AG04450 (cell line): ENCODE results near the gene CHD3. TPM values are rescaled to one million over a fixed set of nuclear protein-coding genes. Genes with fewer than 3 reads are reported as not detected.
"Not testable (repeated sequence)": the region's sequence is repeated elsewhere in the genome, so short reads cannot be mapped to it uniquely, and the experiment has no call there.

Experiments used
- CTCF ChIA-PET: fragments of 300-600, 350-600 bp; formaldehyde crosslinking; extraction: SDS; loops from one replicate; lab custom pipeline; 2022; ENCODE audit warnings: antibody characterized with exemption, inconsistent platforms; lab: Charles Lee
- POLR2A ChIA-PET: fragments of 350-600 bp; formaldehyde crosslinking; extraction: SDS; loops from one replicate; lab custom pipeline; 2021; ENCODE audit warnings: antibody characterized with exemption, inconsistent platforms; lab: Yijun Ruan, JAX
- DNase-seq: peaks from one replicate; pipeline ENCODE4 v3.0.0-alpha.2; 2011; ENCODE audit warnings: low read depth, low spot score
- H3K27ac ChIP-seq: one replicate; pipeline ENCODE4 v1.5.1; 2012; ENCODE audit warnings: low read depth, low read length, control low read depth
- H3K27me3 ChIP-seq: one replicate; pipeline ENCODE4 v1.6.0; 2012; ENCODE audit warnings: low read length; ENCODE audit not compliant: control insufficient read depth, insufficient read depth
- H3K4me3 ChIP-seq: 2 replicates; pipeline ENCODE4 v1.5.1; 2011; ENCODE audit warnings: mild to moderate bottlenecking, low read depth, low read length, control low read depth
- H3K9me3 ChIP-seq: 2 replicates; pipeline ENCODE4 v1.5.1; 2012; ENCODE audit warnings: low read length; ENCODE audit not compliant: control insufficient read depth, insufficient read depth
- polyA plus RNA-seq: library from polyadenylated mRNA; depleted of rRNA; stranded (reverse); fragments of >200 nt; gene quantifications from 2 replicates; pipeline ENCODE4 v1.2.3, GENCODE V29; 2011
- TF ChIP-seq, protein P1 (sequence below): IDR thresholded peaks from 2 replicates; pipeline ENCODE4 v1.5.1; 2011; ENCODE audit warnings: low read depth, low read length, control low read depth, inconsistent platforms

CHD3 gene
- polyA plus RNA-seq, 1 experiment = 50.0 TPM

- Histone ChIP-seq H3K27ac (no peak overlapping the region), H3K9me3 (no peaks in the 10 kb centered on the region), H3K27me3 (no peaks in the 10 kb centered on the region), H3K4me3 (no peak overlapping the region)
- ChIA-PET CTCF (interaction anchor here (0.7 kb wide), 1 partner anchor 39 kb away, joined by 4 read pairs; no protein-coding TSS in a partner anchor), POLR2A (no interaction called here)
- TF ChIP-seq, protein P1, sequence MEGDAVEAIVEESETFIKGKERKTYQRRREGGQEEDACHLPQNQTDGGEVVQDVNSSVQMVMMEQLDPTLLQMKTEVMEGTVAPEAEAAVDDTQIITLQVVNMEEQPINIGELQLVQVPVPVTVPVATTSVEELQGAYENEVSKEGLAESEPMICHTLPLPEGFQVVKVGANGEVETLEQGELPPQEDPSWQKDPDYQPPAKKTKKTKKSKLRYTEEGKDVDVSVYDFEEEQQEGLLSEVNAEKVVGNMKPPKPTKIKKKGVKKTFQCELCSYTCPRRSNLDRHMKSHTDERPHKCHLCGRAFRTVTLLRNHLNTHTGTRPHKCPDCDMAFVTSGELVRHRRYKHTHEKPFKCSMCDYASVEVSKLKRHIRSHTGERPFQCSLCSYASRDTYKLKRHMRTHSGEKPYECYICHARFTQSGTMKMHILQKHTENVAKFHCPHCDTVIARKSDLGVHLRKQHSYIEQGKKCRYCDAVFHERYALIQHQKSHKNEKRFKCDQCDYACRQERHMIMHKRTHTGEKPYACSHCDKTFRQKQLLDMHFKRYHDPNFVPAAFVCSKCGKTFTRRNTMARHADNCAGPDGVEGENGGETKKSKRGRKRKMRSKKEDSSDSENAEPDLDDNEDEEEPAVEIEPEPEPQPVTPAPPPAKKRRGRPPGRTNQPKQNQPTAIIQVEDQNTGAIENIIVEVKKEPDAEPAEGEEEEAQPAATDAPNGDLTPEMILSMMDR = no peak
- no peak for DNase-seq
Measured at GRCh38 chr17:7950578-7950977, 62.0 kb downstream of the CHD3 start.

- ChIA-PET POLR2A (no interaction called here), CTCF (no interaction called here)
- Histone ChIP-seq H3K27ac (no peak overlapping the region), H3K9me3 (no peaks in the 10 kb centered on the region), H3K4me3 (no peak overlapping the region), H3K27me3 (no peaks in the 10 kb centered on the region)
- TF ChIP-seq, protein P1 = no peak
- DNase-seq = no peak
Measured at GRCh38 chr17:7951143-7951792, 62.7 kb downstream of the CHD3 start.

- H3K27me3 ChIP-seq, DNase-seq, H3K9me3 ChIP-seq, H3K27ac ChIP-seq, POLR2A ChIA-PET, H3K4me3 ChIP-seq: not testable (repeated sequence)
- CTCF ChIA-PET = interaction anchor here (1.3 to 1.7 kb wide), 2 partner anchors 36 to 37 kb away, joined by 4 to 5 read pairs; no protein-coding TSS in a partner anchor
Measured at GRCh38 chr17:7953266-7953665, 64.7 kb downstream of the CHD3 start.

GRCh38 chr17:7955414-7956227 is 67.0 kb downstream of the CHD3 start:
- ChIA-PET CTCF (interaction anchor here (0.6 to 1.1 kb wide), 3 partner anchors 13 to 204 kb away, joined by 3 to 8 read pairs (median 4); no protein-coding TSS in a partner anchor), POLR2A (no interaction called here)
- Histone ChIP-seq H3K9me3 (no peaks in the 10 kb centered on the region), H3K27ac (no peak overlapping the region), H3K27me3 (peaks cover 8% of the 10 kb centered on the region), H3K4me3 (no peak overlapping the region)
- no peak for DNase-seq
- TF ChIP-seq, protein P1 = no peak

GRCh38 chr17:7956228-7956965 is 67.8 kb downstream of the CHD3 start:
- no peaks in the 10 kb centered on the region for H3K9me3 ChIP-seq
- peaks cover 14% of the 10 kb centered on the region for H3K27me3 ChIP-seq
- CTCF ChIA-PET = interaction anchor here (0.6 to 1.1 kb wide), 5 partner anchors 13 to 205 kb away, joined by 3 to 8 read pairs (median 4); no protein-coding TSS in a partner anchor
- no peak overlapping the region for H3K4me3 ChIP-seq
- POLR2A ChIA-PET = no interaction called here
- no peak overlapping the region for H3K27ac ChIP-seq
- TF ChIP-seq, protein P1 = no peak
- DNase-seq = no peak
